GM23338 (cell line): Measurements from ENCODE around the gene YPEL1. TPM values are rescaled to one million over a fixed set of nuclear protein-coding genes. Genes with fewer than 3 reads are reported as not detected.

Source experiments
- ATAC-seq: fragments of 200-7000 bp; cut with Tn5 transposase; 3 replicates; pipeline ENCODE4 v1.9.1; 2020
- DNase-seq: peaks from one replicate; pipeline ENCODE4 v3.0.0-alpha.2; 2015; ENCODE audit warnings: low spot score
- H2AFZ ChIP-seq: fragments of 200-600 bp; sonication (generic); 2 replicates; pipeline ENCODE4 v1.8.0; 2016; ENCODE audit warnings: antibody characterized with exemption, mild to moderate bottlenecking, moderate library complexity
- H3F3A ChIP-seq: fragments of 200-600 bp; sonication (generic); replicated peaks from 2 replicates; pipeline ENCODE4 v1.8.0; 2017; ENCODE audit warnings: antibody characterized with exemption, mixed run types, low read depth
- H3K27ac ChIP-seq: fragments of 200-600 bp; sonication (generic); 2 replicates; pipeline ENCODE4 v1.6.1; 2016; ENCODE audit warnings: low read depth
- H3K27me3 ChIP-seq: fragments of 200-600 bp; sonication (generic); 2 replicates; pipeline ENCODE4 v1.8.0; 2016; ENCODE audit warnings: mild to moderate bottlenecking, mixed run types, moderate library complexity; ENCODE audit not compliant: insufficient read depth
- H3K36me3 ChIP-seq: fragments of 200-600 bp; sonication (generic); 2 replicates; pipeline ENCODE4 v1.8.0; 2016; ENCODE audit warnings: mild to moderate bottlenecking; ENCODE audit not compliant: insufficient read depth
- H3K4me1 ChIP-seq: fragments of 200-600 bp; sonication (generic); 2 replicates; pipeline ENCODE4 v1.8.0; 2016; ENCODE audit warnings: mild to moderate bottlenecking, moderate library complexity; ENCODE audit not compliant: insufficient read depth
- H3K4me2 ChIP-seq: fragments of 200-600 bp; sonication (generic); 2 replicates; pipeline ENCODE4 v1.7.1; 2017; ENCODE audit warnings: mixed run types
- H3K4me3 ChIP-seq: fragments of 200-600 bp; sonication (generic); 2 replicates; pipeline ENCODE4 v1.6.1; 2016; ENCODE audit warnings: mixed run types
- H3K79me2 ChIP-seq: fragments of 200-600 bp; sonication (generic); replicated peaks from 2 replicates; pipeline ENCODE4 v1.8.0; 2017; ENCODE audit warnings: mild to moderate bottlenecking; ENCODE audit not compliant: insufficient read depth
- H3K9me2 ChIP-seq: fragments of 200-600 bp; sonication (generic); 2 replicates; pipeline ENCODE4 v1.8.0; 2017; ENCODE audit not compliant: insufficient read depth
- H4K20me1 ChIP-seq: fragments of 200-600 bp; sonication (generic); replicated peaks from 2 replicates; pipeline ENCODE4 v1.8.0; 2017; ENCODE audit warnings: mild to moderate bottlenecking; ENCODE audit not compliant: insufficient read depth
- H3K27ac Mint-ChIP-seq: 2 replicates; pipeline ENCODE4 v1.8.0; 2020; ENCODE audit warnings: inconsistent platforms, mild to moderate bottlenecking, moderate library complexity, mixed read lengths
- H3K27me3 Mint-ChIP-seq: 3 replicates; pipeline ENCODE4 v1.8.0; 2022; ENCODE audit warnings: low read depth, mild to moderate bottlenecking, moderate library complexity, mixed read lengths, inconsistent platforms; ENCODE audit not compliant: insufficient read depth, poor library complexity
- H3K36me3 Mint-ChIP-seq: 3 replicates; pipeline ENCODE4 v1.8.0; 2021; ENCODE audit warnings: low read depth, mild to moderate bottlenecking, inconsistent platforms, moderate library complexity, mixed read lengths
- H3K4me1 Mint-ChIP-seq: 3 replicates; pipeline ENCODE4 v1.8.0; 2020; ENCODE audit warnings: mild to moderate bottlenecking, inconsistent platforms, mixed read lengths
- H3K4me3 Mint-ChIP-seq: 3 replicates; pipeline ENCODE4 v1.8.0; 2021; ENCODE audit warnings: moderate library complexity, mild to moderate bottlenecking, inconsistent platforms, mixed read lengths
- H3K9me3 Mint-ChIP-seq: 3 replicates; pipeline ENCODE4 v1.8.0; 2020; ENCODE audit warnings: moderate library complexity, mild to moderate bottlenecking, inconsistent platforms, mixed read lengths
- CTCF ChIP-seq, 2 experiments: fragments of 200-600 bp in 1 of 2; sonication (generic) in 1 of 2; conservative IDR thresholded peaks; 2 replicates each; pipeline versions ENCODE4 v1.5.1 to v1.6.1; 2016 to 2017; ENCODE audit warnings: antibody characterized with exemption in 2 of 2, low read depth in 2 of 2, mild to moderate bottlenecking in 2 of 2, moderate library complexity in 1 of 2
- EZH2 ChIP-seq: fragments of 200-600 bp; sonication (generic); IDR thresholded peaks from one replicate; pipeline ENCODE4 v1.8.0; 2017; ENCODE audit warnings: antibody characterized with exemption, mild to moderate bottlenecking, low read depth; ENCODE audit not compliant: unreplicated experiment
- EZH2phosphoT487 ChIP-seq: fragments of 200-600 bp; sonication (generic); IDR thresholded peaks from one replicate; pipeline ENCODE4 v1.8.1; 2018; ENCODE audit warnings: antibody characterized with exemption; ENCODE audit not compliant: unreplicated experiment
- JUNB ChIP-seq: IDR thresholded peaks from one replicate; pipeline ENCODE4 v1.6.1; 2016; ENCODE audit warnings: antibody characterized with exemption; ENCODE audit not compliant: unreplicated experiment
- NANOG ChIP-seq: IDR thresholded peaks from 2 replicates; pipeline ENCODE4 v1.6.1; 2016; ENCODE audit warnings: antibody characterized with exemption, borderline replicate concordance
- POLR2AphosphoS5 ChIP-seq: IDR thresholded peaks from 2 replicates; pipeline ENCODE4 v1.6.1; 2016; ENCODE audit warnings: antibody characterized with exemption, low read depth
- REST ChIP-seq: IDR thresholded peaks from one replicate; pipeline ENCODE4 v1.6.1; 2018; ENCODE audit warnings: antibody characterized with exemption; ENCODE audit not compliant: unreplicated experiment
- STAT1 ChIP-seq: IDR thresholded peaks from one replicate; pipeline ENCODE4 v1.6.1; 2016; ENCODE audit warnings: antibody characterized with exemption; ENCODE audit not compliant: unreplicated experiment
- ZNF114 ChIP-seq: fragments of 250-450 bp; sonication (Bioruptor Pico); IDR thresholded peaks from 2 replicates; pipeline ENCODE4 v1.5.0; 2020; ENCODE audit warnings: mild to moderate bottlenecking, moderate library complexity
- ZNF331 ChIP-seq: fragments of 250-450 bp; sonication (Bioruptor Pico); IDR thresholded peaks from 2 replicates; pipeline ENCODE4 v1.5.0; 2020; ENCODE audit warnings: low read depth, mild to moderate bottlenecking, moderate library complexity
- polyA plus RNA-seq: library from polyadenylated mRNA; unstranded; fragments of >200 nt; fragmentation: Nextera tagmentation; extraction: Ambion mirVana; gene quantifications from 2 replicates; pipeline ENCODE4 v1.2.1, GENCODE V29; 2016
- total RNA-seq: library from RNA; depleted of rRNA; stranded (reverse); fragments of >200 nt; shearing (Covaris generic); gene quantifications from 2 replicates; pipeline ENCODE4 v1.2.3, GENCODE V29; 2014
- TF ChIP-seq, protein P1 (sequence below): fragments of 250-450 bp; sonication (Bioruptor Pico); IDR thresholded peaks from 2 replicates; pipeline ENCODE4 v1.5.0; 2020; ENCODE audit warnings: mild to moderate bottlenecking, moderate library complexity
- TF ChIP-seq, protein P2 (sequence below): IDR thresholded peaks from 2 replicates; pipeline ENCODE4 v1.6.1; 2016; ENCODE audit warnings: antibody characterized with exemption

Gene YPEL1
- total and polyA plus RNA-seq, 2 experiments from 2014 or later: 4.4 to 6.0 TPM

DNA sequence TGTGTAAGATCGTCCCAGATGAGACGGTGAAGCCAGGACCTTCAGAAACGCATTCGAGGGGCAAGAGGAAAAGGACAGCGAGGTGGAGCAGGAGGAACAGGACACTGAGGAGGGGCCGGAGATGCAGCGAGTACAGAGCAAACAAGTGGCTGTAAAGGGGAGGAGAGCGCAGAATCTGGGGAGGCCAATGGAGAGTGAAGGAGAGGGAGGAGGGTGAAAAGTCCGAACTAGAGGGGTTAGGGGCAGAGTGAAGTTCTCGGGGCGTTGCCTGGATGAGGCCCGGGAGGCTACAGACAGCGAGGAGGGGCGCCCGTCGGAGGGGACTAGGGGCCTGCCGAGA, 78.6 kb downstream of the YPEL1 start:
- Mint-ChIP-seq H3K27ac (peak overlapping the region; percentile 34; the same call in 1 of the 2 replicates), H3K27me3 (peaks cover 16% of the 10 kb centered on the region), H3K4me3 (peak overlapping the region; percentile 66), H3K36me3 (peaks cover 26% of the 10 kb centered on the region), H3K9me3 (no peaks in the 10 kb centered on the region), H3K4me1 (peaks cover 20% of the 10 kb centered on the region)
- Histone ChIP-seq H3K27ac (peak overlapping the region; percentile 86), H3K4me3 (peak overlapping the region; percentile 69), H3F3A (peaks cover 39% of the 10 kb centered on the region), H3K9me2 (no peaks in the 10 kb centered on the region), H3K79me2 (peaks cover 7% of the 10 kb centered on the region), H3K36me3 (peaks cover 13% of the 10 kb centered on the region; the same call in 1 of the 2 replicates), H2AFZ (peak overlapping the region; percentile 52; the same call in 1 of the 2 replicates), H3K4me2 (peak overlapping the region; percentile 87), H3K4me1 (peaks cover 16% of the 10 kb centered on the region), H4K20me1 (no peaks in the 10 kb centered on the region; the same call in 1 of the 2 replicates), H3K27me3 (no peaks in the 10 kb centered on the region)
- peak; percentile 41 for ATAC-seq
- TF ChIP-seq CTCF (conservative IDR thresholded peaks at IDR 0.05; ENCODE audit: low read depth in 2 of 2) (no peak), REST (no peak), POLR2AphosphoS5 (no peak), NANOG (no peak), STAT1 (no peak), EZH2phosphoT487 (no peak), EZH2 (no peak), ZNF114 (no peak), ZNF331 (CRISPR knock-in tag) (no peak), JUNB (no peak)
- TF ChIP-seq, protein P1, sequence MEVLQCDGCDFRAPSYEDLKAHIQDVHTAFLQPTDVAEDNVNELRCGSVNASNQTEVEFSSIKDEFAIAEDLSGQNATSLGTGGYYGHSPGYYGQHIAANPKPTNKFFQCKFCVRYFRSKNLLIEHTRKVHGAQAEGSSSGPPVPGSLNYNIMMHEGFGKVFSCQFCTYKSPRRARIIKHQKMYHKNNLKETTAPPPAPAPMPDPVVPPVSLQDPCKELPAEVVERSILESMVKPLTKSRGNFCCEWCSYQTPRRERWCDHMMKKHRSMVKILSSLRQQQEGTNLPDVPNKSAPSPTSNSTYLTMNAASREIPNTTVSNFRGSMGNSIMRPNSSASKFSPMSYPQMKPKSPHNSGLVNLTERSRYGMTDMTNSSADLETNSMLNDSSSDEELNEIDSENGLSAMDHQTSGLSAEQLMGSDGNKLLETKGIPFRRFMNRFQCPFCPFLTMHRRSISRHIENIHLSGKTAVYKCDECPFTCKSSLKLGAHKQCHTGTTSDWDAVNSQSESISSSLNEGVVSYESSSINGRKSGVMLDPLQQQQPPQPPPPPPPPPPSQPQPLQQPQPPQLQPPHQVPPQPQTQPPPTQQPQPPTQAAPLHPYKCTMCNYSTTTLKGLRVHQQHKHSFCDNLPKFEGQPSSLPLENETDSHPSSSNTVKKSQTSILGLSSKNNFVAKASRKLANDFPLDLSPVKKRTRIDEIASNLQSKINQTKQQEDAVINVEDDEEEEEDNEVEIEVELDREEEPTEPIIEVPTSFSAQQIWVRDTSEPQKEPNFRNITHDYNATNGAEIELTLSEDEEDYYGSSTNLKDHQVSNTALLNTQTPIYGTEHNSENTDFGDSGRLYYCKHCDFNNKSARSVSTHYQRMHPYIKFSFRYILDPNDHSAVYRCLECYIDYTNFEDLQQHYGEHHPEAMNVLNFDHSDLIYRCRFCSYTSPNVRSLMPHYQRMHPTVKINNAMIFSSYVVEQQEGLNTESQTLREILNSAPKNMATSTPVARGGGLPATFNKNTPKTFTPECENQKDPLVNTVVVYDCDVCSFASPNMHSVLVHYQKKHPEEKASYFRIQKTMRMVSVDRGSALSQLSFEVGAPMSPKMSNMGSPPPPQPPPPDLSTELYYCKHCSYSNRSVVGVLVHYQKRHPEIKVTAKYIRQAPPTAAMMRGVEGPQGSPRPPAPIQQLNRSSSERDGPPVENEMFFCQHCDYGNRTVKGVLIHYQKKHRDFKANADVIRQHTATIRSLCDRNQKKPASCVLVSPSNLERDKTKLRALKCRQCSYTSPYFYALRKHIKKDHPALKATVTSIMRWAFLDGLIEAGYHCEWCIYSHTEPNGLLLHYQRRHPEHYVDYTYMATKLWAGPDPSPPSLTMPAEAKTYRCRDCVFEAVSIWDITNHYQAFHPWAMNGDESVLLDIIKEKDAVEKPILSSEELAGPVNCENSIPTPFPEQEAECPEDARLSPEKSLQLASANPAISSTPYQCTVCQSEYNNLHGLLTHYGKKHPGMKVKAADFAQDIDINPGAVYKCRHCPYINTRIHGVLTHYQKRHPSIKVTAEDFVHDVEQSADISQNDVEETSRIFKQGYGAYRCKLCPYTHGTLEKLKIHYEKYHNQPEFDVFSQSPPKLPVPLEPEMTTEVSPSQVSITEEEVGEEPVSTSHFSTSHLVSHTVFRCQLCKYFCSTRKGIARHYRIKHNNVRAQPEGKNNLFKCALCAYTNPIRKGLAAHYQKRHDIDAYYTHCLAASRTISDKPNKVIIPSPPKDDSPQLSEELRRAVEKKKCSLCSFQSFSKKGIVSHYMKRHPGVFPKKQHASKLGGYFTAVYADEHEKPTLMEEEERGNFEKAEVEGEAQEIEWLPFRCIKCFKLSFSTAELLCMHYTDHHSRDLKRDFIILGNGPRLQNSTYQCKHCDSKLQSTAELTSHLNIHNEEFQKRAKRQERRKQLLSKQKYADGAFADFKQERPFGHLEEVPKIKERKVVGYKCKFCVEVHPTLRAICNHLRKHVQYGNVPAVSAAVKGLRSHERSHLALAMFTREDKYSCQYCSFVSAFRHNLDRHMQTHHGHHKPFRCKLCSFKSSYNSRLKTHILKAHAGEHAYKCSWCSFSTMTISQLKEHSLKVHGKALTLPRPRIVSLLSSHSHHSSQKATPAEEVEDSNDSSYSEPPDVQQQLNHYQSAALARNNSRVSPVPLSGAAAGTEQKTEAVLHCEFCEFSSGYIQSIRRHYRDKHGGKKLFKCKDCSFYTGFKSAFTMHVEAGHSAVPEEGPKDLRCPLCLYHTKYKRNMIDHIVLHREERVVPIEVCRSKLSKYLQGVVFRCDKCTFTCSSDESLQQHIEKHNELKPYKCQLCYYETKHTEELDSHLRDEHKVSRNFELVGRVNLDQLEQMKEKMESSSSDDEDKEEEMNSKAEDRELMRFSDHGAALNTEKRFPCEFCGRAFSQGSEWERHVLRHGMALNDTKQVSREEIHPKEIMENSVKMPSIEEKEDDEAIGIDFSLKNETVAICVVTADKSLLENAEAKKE (CRISPR knock-in tag): no peak
- TF ChIP-seq, protein P2, sequence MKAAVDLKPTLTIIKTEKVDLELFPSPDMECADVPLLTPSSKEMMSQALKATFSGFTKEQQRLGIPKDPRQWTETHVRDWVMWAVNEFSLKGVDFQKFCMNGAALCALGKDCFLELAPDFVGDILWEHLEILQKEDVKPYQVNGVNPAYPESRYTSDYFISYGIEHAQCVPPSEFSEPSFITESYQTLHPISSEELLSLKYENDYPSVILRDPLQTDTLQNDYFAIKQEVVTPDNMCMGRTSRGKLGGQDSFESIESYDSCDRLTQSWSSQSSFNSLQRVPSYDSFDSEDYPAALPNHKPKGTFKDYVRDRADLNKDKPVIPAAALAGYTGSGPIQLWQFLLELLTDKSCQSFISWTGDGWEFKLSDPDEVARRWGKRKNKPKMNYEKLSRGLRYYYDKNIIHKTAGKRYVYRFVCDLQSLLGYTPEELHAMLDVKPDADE: no peak
- peak; percentile 85 for DNase-seq
